Activated B cell treated with CpG ODN at 0.5 μM for 24 hours (primary cell): ENCODE results near the gene WFIKKN2. TPM values are rescaled to one million over a fixed set of nuclear protein-coding genes. Genes with fewer than 3 reads are reported as not detected.

Source experiments
- ATAC-seq: fragments of 200-7000 bp; cut with Tn5 transposase; one replicate; pipeline ENCODE4 v1.10.0; 2021; ENCODE audit warnings: low read depth, mild to moderate bottlenecking, moderate library complexity
- CTCF ChIA-PET: fragments of 350-600 bp; sonication (Branson Sonifier 250); formaldehyde crosslinking; loops from one replicate; lab custom pipeline; 2021; ENCODE audit warnings: antibody characterized with exemption; lab: Charles Lee
- POLR2A ChIA-PET: fragments of 350-600 bp; sonication (Branson Sonifier 250); formaldehyde crosslinking; loops from one replicate; lab custom pipeline; 2021; ENCODE audit warnings: antibody characterized with exemption; lab: Charles Lee
- DNase-seq: peaks from one replicate; pipeline ENCODE4 v3.0.0; 2022
- H3K27ac Mint-ChIP-seq: one replicate; pipeline ENCODE4 v1.8.0; 2020; ENCODE audit warnings: mixed read lengths
- H3K27me3 Mint-ChIP-seq: one replicate; pipeline ENCODE4 v1.8.0; 2021; ENCODE audit warnings: mixed read lengths
- H3K36me3 Mint-ChIP-seq: one replicate; pipeline ENCODE4 v1.8.0; 2021; ENCODE audit warnings: low read depth, mixed read lengths
- H3K4me1 Mint-ChIP-seq: one replicate; pipeline ENCODE4 v1.8.0; 2021; ENCODE audit warnings: mixed read lengths
- H3K4me3 Mint-ChIP-seq: one replicate; pipeline ENCODE4 v1.8.0; 2020; ENCODE audit warnings: mild to moderate bottlenecking, mixed read lengths
- H3K9me3 Mint-ChIP-seq: one replicate; pipeline ENCODE4 v1.8.0; 2020; ENCODE audit warnings: mixed read lengths
- intact Hi-C: fragments of 100-400 bp; cut with micrococcal nuclease; formaldehyde crosslinking; loops from one replicate; pipeline ENCODE4 v1.15.1; 2024
- total RNA-seq: library from RNA; stranded (reverse); gene quantifications from 2 replicates; pipeline ENCODE4 v1.2.3, GENCODE V29; 2022
- TF ChIP-seq, protein P1 (sequence below): fragments of 200-600 bp; IDR thresholded peaks from one replicate; pipeline ENCODE4 v1.8.0; 2022; ENCODE audit warnings: antibody characterized with exemption, mild to moderate bottlenecking

Gene WFIKKN2
- total RNA-seq, 1 donor from 2014 or later = not detected

DNA sequence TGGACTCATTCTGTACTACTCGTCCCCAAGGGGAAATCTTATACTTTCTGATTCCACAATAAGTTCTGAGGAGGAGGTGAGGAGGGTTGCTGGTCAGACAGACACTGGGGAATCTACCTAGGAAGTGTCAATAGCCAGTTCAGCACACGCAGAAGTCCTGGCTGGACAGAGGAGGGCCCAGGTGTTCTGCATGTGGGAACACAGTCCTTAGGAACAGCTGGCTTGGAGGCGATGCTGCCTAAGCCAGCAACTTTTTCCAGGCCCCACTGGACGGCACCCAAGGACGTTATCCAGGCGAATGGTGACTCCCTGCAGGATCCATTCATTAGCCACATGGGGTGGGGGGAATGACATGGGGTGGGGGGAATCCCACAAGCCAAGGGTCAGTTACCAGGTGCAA lies 29.9 kb upstream of the WFIKKN2 start:
- Mint-ChIP-seq H3K4me1 (no peaks in the 10 kb centered on the region), H3K4me3 (no peak overlapping the region), H3K9me3 (no peaks in the 10 kb centered on the region), H3K36me3 (no peaks in the 10 kb centered on the region), H3K27me3 (no peaks in the 10 kb centered on the region), H3K27ac (no peak overlapping the region)
- intact Hi-C loops = no loop called here
- ATAC-seq = no peak
- POLR2A ChIA-PET = no interaction called here
- DNase-seq = no peak
- CTCF ChIA-PET = no interaction called here
- TF ChIP-seq, protein P1, sequence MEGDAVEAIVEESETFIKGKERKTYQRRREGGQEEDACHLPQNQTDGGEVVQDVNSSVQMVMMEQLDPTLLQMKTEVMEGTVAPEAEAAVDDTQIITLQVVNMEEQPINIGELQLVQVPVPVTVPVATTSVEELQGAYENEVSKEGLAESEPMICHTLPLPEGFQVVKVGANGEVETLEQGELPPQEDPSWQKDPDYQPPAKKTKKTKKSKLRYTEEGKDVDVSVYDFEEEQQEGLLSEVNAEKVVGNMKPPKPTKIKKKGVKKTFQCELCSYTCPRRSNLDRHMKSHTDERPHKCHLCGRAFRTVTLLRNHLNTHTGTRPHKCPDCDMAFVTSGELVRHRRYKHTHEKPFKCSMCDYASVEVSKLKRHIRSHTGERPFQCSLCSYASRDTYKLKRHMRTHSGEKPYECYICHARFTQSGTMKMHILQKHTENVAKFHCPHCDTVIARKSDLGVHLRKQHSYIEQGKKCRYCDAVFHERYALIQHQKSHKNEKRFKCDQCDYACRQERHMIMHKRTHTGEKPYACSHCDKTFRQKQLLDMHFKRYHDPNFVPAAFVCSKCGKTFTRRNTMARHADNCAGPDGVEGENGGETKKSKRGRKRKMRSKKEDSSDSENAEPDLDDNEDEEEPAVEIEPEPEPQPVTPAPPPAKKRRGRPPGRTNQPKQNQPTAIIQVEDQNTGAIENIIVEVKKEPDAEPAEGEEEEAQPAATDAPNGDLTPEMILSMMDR = no peak

DNA sequence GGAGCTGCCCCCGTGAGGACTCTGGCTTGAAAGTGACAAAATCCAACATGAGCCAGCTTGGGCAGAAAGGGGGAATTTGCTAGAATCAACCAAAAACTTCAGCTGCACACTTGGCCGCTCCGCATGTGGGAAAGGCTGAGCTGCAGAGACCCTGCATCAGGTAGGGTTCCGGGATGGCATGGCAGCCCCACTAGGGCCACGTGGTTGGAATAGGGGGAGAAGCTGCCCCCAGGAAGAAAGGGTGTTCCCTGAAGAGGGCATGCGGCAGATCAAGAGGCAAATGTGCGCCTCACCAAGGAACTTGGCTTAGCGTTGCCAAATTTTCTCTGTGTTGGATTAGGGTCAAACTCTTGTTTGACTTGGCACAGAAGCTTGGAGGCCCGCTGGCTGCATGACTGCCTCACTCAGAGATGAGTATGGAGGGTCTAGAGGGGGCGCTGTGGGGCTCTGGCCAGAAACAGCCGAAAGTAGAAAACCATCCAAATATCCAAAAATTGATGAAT lies 29.2 kb upstream of the WFIKKN2 start:
- POLR2A ChIA-PET = no interaction called here
- no peaks in the 10 kb centered on the region for H3K4me1 Mint-ChIP-seq
- no peak for ATAC-seq
- no peaks in the 10 kb centered on the region for H3K27me3 Mint-ChIP-seq
- H3K4me3 Mint-ChIP-seq = no peak overlapping the region
- H3K36me3 Mint-ChIP-seq = no peaks in the 10 kb centered on the region
- CTCF ChIA-PET = no interaction called here
- intact Hi-C loops = no loop called here
- DNase-seq = no peak
- TF ChIP-seq, protein P1 = no peak
- no peaks in the 10 kb centered on the region for H3K9me3 Mint-ChIP-seq
- H3K27ac Mint-ChIP-seq = no peak overlapping the region

DNA sequence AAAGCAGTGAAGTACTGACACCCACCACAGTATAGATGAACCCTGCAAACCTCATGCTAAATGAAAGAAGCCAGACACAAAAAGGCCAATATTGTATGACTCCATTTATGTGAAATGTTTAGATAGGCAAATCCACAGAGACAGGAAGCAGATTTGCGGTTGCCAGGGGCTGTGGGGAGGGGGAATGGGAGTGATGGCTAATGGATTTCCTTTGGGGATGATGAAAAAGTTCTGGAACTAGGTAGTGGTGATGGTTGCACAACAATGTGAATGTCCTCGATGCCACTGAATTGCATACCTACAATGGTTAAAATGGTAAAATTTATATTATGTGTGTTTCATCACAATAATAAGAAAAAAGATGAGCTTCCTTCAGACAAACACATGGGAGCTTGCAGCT lies 28.4 kb upstream of the WFIKKN2 start:
- H3K27ac Mint-ChIP-seq = no peak overlapping the region
- CTCF ChIA-PET = no interaction called here
- intact Hi-C loops = no loop called here
- TF ChIP-seq, protein P1 = no peak
- no peaks in the 10 kb centered on the region for H3K36me3 Mint-ChIP-seq
- POLR2A ChIA-PET = no interaction called here
- no peak for DNase-seq
- H3K4me3 Mint-ChIP-seq = no peak overlapping the region
- H3K9me3 Mint-ChIP-seq = no peaks in the 10 kb centered on the region
- ATAC-seq = no peak
- H3K27me3 Mint-ChIP-seq = no peaks in the 10 kb centered on the region
- no peaks in the 10 kb centered on the region for H3K4me1 Mint-ChIP-seq

DNA sequence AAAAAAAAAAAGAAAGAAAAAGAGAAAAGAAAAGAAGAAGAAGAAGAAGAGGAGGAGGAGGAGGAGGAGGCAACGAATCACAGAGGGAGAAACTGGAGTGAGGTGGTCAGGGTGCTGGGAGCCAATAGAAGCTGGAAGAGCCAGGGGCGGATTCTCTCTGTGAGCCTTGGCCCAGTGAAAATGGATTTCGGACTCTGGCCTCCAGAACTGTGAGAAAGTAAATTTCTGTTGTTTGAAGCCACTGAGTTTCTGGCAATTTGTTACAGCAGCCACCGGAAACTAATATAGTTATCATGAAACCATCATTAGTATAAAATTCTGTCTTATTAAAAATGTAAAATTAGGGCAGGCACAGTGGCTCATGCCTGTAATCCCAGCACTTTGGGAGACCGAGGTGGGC lies 27.7 kb upstream of the WFIKKN2 start:
- no peaks in the 10 kb centered on the region for H3K9me3 Mint-ChIP-seq
- no peak overlapping the region for H3K27ac Mint-ChIP-seq

DNA sequence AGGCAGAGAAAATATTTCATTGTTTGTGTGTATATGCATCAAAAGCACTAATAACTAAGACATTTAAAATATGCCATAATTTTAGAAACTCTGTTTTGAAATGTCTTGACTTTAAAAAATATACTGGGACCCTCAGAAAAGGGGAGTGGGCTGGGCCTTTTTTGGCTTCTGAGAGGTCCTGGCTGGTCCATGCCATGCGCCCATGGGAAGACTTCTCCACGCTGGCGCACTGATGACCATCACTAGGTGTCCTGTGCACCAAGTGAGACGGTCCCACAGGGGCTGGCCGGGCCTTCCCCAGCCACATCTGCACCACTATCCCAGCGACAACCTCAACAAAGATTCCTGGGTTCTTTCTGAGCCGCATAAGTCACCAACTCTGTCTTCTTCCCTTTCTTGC lies 27.0 kb upstream of the WFIKKN2 start:
- Mint-ChIP-seq H3K27me3 (peaks cover 4% of the 10 kb centered on the region), H3K27ac (no peak overlapping the region), H3K9me3 (no peaks in the 10 kb centered on the region), H3K4me1 (no peaks in the 10 kb centered on the region), H3K36me3 (no peaks in the 10 kb centered on the region), H3K4me3 (no peak overlapping the region)
- CTCF ChIA-PET = no interaction called here
- POLR2A ChIA-PET = no interaction called here
- no peak for DNase-seq
- intact Hi-C loops = no loop called here
- TF ChIP-seq, protein P1 = no peak
- no peak for ATAC-seq

More for the DNA sequence above, 27.7 kb upstream of the WFIKKN2 start:
- TF ChIP-seq, protein P1 = no peak
- H3K4me1 Mint-ChIP-seq = no peaks in the 10 kb centered on the region
- CTCF ChIA-PET = interaction anchor here (0.6 kb wide), 1 partner anchor 25 kb away, joined by 4 read pairs; no protein-coding TSS in a partner anchor
- DNase-seq = no peak
- intact Hi-C loops = no loop called here
- no peak overlapping the region for H3K4me3 Mint-ChIP-seq
- no peaks in the 10 kb centered on the region for H3K27me3 Mint-ChIP-seq
- POLR2A ChIA-PET = no interaction called here
- no peaks in the 10 kb centered on the region for H3K36me3 Mint-ChIP-seq
- no peak for ATAC-seq
